ENCODE measurements around the gene PPP1R36.

PPP1R36 gene

GRCh38 chr14:64572386-64573104 is 22.8 kb downstream of the PPP1R36 start:
- Histone ChIP-seq H3K4me3 (ENCODE audit: low read length) (no peak overlapping the region), H3K9me3 (ENCODE audit: insufficient read depth, low read depth, low read length) (no peaks in the 10 kb centered on the region), H3K27me3 (ENCODE audit: insufficient read depth, low read length) (no peaks in the 10 kb centered on the region), H3K9ac (ENCODE audit: low read depth, low read length) (no peak overlapping the region), H3K36me3 (ENCODE audit: insufficient read depth, low read length) (no peaks in the 10 kb centered on the region), H3K4me1 (ENCODE audit: insufficient read depth, low read length) (peaks cover 20% of the 10 kb centered on the region), H3K27ac (ENCODE audit: low read depth, low read length) (peak overlapping the region; percentile 46; the same call in 1 of the 2 replicates)

GRCh38 chr14:64573109-64573508 is 23.3 kb downstream of the PPP1R36 start:
- H3K9ac ChIP-seq (ENCODE audit: low read depth, low read length) = no peak overlapping the region
- 28% methylated on average over 3 of the region's 3 CpGs for WGBS
- H3K27me3 ChIP-seq (ENCODE audit: insufficient read depth, low read length) = no peaks in the 10 kb centered on the region
- peaks cover 20% of the 10 kb centered on the region for H3K4me1 ChIP-seq (ENCODE audit: insufficient read depth, low read length)
- H3K9me3 ChIP-seq (ENCODE audit: insufficient read depth, low read depth, low read length) = no peaks in the 10 kb centered on the region
- peak overlapping the region; percentile 75; the same call in 1 of the 2 replicates for H3K27ac ChIP-seq (ENCODE audit: low read depth, low read length)
- H3K4me3 ChIP-seq (ENCODE audit: low read length) = no peak overlapping the region
- H3K36me3 ChIP-seq (ENCODE audit: insufficient read depth, low read length) = no peaks in the 10 kb centered on the region

DNA sequence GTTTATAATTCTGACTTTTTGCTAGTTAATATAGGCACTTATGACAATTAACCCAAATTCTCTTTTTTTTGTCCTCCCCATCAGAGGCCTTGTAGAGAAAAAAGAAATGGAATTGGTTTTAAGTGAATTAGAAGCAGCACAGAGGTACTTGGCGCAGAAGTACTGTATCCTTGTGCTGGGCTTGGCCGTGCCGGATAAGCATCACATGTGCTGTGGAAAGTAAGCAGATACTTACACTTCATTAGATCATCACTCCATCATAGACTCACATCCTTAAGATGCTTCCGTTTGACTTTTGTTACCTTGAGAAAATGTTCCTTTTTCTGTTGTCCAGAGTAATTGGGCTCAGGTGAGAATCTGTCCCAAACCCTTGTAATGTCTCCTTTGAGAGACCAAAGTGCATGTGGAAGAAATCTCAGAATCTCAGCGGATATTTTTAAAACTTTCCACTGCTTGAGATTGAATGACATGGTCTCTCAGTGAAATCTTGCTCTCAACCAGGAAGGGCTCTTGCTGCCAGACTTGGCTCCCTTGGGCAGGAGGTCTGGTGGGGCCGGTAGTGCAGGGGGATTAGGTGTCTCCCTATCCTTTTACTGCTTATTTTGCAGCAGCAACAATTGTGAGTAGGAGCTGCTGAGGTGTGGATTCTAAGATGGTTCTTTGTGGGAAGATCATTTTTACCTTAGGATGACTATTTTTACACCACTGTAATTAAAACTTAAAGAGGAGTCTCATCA is 24.8 kb downstream of the PPP1R36 start:
- no peak overlapping the region for H3K27ac ChIP-seq (ENCODE audit: low read depth, low read length)
- no peak overlapping the region for H3K4me3 ChIP-seq (ENCODE audit: low read length)
- H3K9ac ChIP-seq (ENCODE audit: low read depth, low read length) = no peak overlapping the region
- H3K4me1 ChIP-seq (ENCODE audit: insufficient read depth, low read length) = peaks cover 16% of the 10 kb centered on the region
- H3K9me3 ChIP-seq (ENCODE audit: insufficient read depth, low read depth, low read length) = no peaks in the 10 kb centered on the region
- H3K27me3 ChIP-seq (ENCODE audit: insufficient read depth, low read length) = no peaks in the 10 kb centered on the region
- H3K36me3 ChIP-seq (ENCODE audit: insufficient read depth, low read length) = no peaks in the 10 kb centered on the region
- WGBS = 95% methylated on average over 6 of the region's 6 CpGs

DNA sequence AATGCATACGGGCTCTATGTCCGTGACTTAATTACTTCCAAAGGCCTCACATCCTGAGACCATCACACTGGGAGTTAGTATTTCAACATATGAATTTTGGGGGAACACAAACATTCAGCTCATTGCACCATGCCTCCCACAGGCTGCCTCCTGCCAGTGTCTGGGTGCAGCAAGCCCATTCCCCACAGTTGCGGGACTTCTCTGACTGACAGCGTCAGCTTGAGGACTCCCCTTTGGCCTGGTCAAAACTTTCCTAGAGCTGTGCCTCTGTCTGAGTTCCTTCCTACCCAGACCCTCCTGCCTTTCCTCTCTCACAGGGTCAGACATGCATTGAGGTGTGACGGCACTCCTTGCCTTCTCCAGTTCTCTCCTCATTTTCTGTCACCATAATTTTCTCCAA is 27.4 kb downstream of the PPP1R36 start:
- H3K9ac ChIP-seq (ENCODE audit: low read depth, low read length) = no peak overlapping the region
- H3K4me3 ChIP-seq (ENCODE audit: low read length) = no peak overlapping the region
- H3K9me3 ChIP-seq (ENCODE audit: insufficient read depth, low read depth, low read length) = no peaks in the 10 kb centered on the region
- H3K27ac ChIP-seq (ENCODE audit: low read depth, low read length) = no peak overlapping the region
- no peaks in the 10 kb centered on the region for H3K36me3 ChIP-seq (ENCODE audit: insufficient read depth, low read length)
- peaks cover 31% of the 10 kb centered on the region for H3K4me1 ChIP-seq (ENCODE audit: insufficient read depth, low read length)
- H3K27me3 ChIP-seq (ENCODE audit: insufficient read depth, low read length) = no peaks in the 10 kb centered on the region
- WGBS = 95% methylated on average over 5 of the region's 5 CpGs

- no peak overlapping the region for H3K9ac ChIP-seq (ENCODE audit: low read depth, low read length)
- H3K27me3 ChIP-seq (ENCODE audit: insufficient read depth, low read length) = no peaks in the 10 kb centered on the region
- H3K4me3 ChIP-seq (ENCODE audit: low read length) = no peak overlapping the region
- no peaks in the 10 kb centered on the region for H3K9me3 ChIP-seq (ENCODE audit: insufficient read depth, low read depth, low read length)
- no peaks in the 10 kb centered on the region for H3K36me3 ChIP-seq (ENCODE audit: insufficient read depth, low read length)
- WGBS = 86% methylated on average over 5 of the region's 7 CpGs
- H3K4me1 ChIP-seq (ENCODE audit: insufficient read depth, low read length) = peaks cover 20% of the 10 kb centered on the region
- H3K27ac ChIP-seq (ENCODE audit: low read depth, low read length) = no peak overlapping the region
These were observed 30.7 kb downstream of the PPP1R36 start for GRCh38 chr14:64580467-64580866.

DNA sequence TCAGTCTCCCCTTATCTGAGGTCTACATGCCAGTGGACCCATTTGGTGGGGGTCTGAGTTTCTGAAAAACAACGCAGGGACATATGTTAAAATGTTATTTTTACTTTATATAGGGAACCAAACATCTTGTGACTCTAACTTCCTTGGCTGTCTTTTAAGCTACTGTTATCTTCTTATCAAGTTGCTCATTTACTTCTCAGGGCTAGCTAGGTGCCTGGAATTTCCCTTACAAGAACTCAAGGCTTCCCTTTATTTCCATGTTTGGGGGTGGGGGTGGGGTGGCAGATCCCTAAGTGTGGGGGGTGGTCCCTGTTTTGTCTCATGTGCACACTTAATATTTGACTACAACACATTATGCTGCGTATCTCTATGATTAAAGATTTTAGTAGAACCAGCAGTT is 31.6 kb downstream of the PPP1R36 start:
- Histone ChIP-seq H3K9ac (ENCODE audit: low read depth, low read length) (no peak overlapping the region), H3K27me3 (ENCODE audit: insufficient read depth, low read length) (no peaks in the 10 kb centered on the region), H3K36me3 (ENCODE audit: insufficient read depth, low read length) (no peaks in the 10 kb centered on the region), H3K27ac (ENCODE audit: low read depth, low read length) (no peak overlapping the region), H3K4me3 (ENCODE audit: low read length) (no peak overlapping the region), H3K4me1 (ENCODE audit: insufficient read depth, low read length) (peaks cover 20% of the 10 kb centered on the region), H3K9me3 (ENCODE audit: insufficient read depth, low read depth, low read length) (no peaks in the 10 kb centered on the region)
- 98% methylated on average over 2 of the region's 2 CpGs for WGBS

DNA sequence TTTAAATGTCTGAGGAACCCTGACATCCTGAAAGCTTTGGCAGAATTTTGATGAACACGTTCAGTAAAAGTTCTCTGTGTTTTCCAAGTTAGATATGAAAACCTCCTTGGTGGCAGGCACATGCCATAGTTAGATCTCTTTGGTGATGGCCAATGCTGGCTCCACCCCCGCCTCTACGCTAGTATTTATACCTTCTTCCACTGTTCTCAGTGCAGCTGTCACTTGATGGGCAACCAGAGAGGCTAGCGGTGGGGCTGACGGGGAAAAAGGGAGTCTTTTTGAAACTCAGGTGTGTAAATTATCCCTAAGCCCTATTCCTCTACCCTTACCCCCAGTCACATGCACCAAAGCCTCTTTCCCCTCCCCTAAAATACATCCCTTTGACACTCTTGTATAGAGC is 32.1 kb downstream of the PPP1R36 start:
- Histone ChIP-seq H3K36me3 (ENCODE audit: insufficient read depth, low read length) (no peaks in the 10 kb centered on the region), H3K9me3 (ENCODE audit: insufficient read depth, low read depth, low read length) (no peaks in the 10 kb centered on the region), H3K27me3 (ENCODE audit: insufficient read depth, low read length) (no peaks in the 10 kb centered on the region), H3K4me3 (ENCODE audit: low read length) (no peak overlapping the region), H3K4me1 (ENCODE audit: insufficient read depth, low read length) (peaks cover 20% of the 10 kb centered on the region), H3K9ac (ENCODE audit: low read depth, low read length) (no peak overlapping the region), H3K27ac (ENCODE audit: low read depth, low read length) (no peak overlapping the region)
- WGBS = 82% methylated on average over 5 of the region's 5 CpGs

DNA sequence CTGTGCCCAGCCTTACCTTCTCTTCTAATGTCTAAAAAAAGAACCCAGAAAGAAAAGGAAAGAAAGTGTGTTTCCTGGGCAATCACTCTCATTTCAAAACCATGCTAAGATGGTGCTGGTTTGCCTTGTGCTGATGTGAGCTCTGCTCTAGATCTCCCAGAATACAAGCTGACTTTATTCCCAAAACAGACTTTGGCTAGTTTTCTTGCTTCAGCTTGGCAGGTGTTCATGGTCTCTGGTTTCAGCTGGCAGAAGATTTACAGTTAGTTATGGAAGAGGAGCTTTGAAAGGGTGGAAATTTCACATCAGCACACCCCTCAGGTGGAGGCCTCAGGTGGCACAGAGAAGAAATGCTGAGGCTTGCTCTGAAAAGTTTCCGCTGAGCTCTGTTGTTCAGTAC is 34.4 kb downstream of the PPP1R36 start:
- H3K9me3 ChIP-seq (ENCODE audit: insufficient read depth, low read depth, low read length) = no peaks in the 10 kb centered on the region
- no peak overlapping the region for H3K9ac ChIP-seq (ENCODE audit: low read depth, low read length)
- no peaks in the 10 kb centered on the region for H3K36me3 ChIP-seq (ENCODE audit: insufficient read depth, low read length)
- H3K27ac ChIP-seq (ENCODE audit: low read depth, low read length) = no peak overlapping the region
- H3K4me3 ChIP-seq (ENCODE audit: low read length) = no peak overlapping the region
- H3K4me1 ChIP-seq (ENCODE audit: insufficient read depth, low read length) = peaks cover 20% of the 10 kb centered on the region
- WGBS = 100% methylated on average over 1 of the region's 1 CpG
- no peaks in the 10 kb centered on the region for H3K27me3 ChIP-seq (ENCODE audit: insufficient read depth, low read length)

DNA sequence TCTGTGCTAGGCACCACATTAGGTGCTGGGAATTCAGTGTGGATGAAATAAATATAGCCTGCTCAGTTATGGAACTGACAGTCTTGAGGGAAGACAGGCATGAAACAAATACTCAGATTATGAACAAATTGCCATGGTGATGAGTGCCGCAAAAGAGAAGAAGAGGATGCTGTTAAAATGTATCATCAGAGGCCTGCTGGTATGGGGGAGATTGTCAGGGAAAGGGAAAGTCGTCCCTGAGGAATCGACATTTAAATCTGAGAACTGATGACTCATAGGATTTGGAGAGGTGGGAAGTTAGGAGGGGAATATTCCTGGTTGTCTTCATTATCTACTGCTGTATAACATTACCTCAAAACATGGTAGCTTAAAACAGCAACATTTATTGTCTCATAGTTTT is 42.0 kb downstream of the PPP1R36 start:
- H3K27me3 ChIP-seq (ENCODE audit: insufficient read depth, low read length) = no peaks in the 10 kb centered on the region
- WGBS = 71% methylated on average over 3 of the region's 3 CpGs
- no peaks in the 10 kb centered on the region for H3K36me3 ChIP-seq (ENCODE audit: insufficient read depth, low read length)
- no peak overlapping the region for H3K4me3 ChIP-seq (ENCODE audit: low read length)
- H3K4me1 ChIP-seq (ENCODE audit: insufficient read depth, low read length) = no peaks in the 10 kb centered on the region
- H3K9ac ChIP-seq (ENCODE audit: low read depth, low read length) = no peak overlapping the region
- H3K9me3 ChIP-seq (ENCODE audit: insufficient read depth, low read depth, low read length) = no peaks in the 10 kb centered on the region
- no peak overlapping the region for H3K27ac ChIP-seq (ENCODE audit: low read depth, low read length)

DNA sequence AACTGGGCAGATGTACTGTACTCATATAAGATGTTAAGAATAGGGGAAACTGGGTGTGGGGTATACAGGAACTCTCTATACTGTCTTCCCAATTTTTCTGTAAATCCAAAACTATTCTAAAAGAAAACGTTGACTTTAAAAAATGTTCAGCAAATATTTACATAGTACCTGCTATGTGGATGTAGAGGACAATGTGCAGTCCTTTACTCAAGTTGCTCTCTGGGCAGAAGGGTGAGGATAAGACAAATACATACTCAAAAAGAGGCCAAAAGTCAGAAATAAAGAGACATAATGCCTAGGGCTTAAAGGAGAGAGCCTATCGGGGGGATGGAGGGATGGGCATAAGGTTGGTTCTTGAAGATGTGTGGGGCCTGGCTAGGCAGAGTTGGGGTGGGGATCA is 44.7 kb downstream of the PPP1R36 start:
- WGBS = 97% methylated on average over 1 of the region's 2 CpGs
- no peaks in the 10 kb centered on the region for H3K9me3 ChIP-seq (ENCODE audit: insufficient read depth, low read depth, low read length)
- no peaks in the 10 kb centered on the region for H3K4me1 ChIP-seq (ENCODE audit: insufficient read depth, low read length)

GRCh38 chr14:64598404-64598803 is 48.6 kb downstream of the PPP1R36 start:
- WGBS = 92% methylated on average over 4 of the region's 4 CpGs
- Histone ChIP-seq H3K27me3 (ENCODE audit: insufficient read depth, low read length) (no peaks in the 10 kb centered on the region), H3K9me3 (ENCODE audit: insufficient read depth, low read depth, low read length) (no peaks in the 10 kb centered on the region), H3K36me3 (ENCODE audit: insufficient read depth, low read length) (no peaks in the 10 kb centered on the region), H3K4me1 (ENCODE audit: insufficient read depth, low read length) (no peaks in the 10 kb centered on the region), H3K4me3 (ENCODE audit: low read length) (no peak overlapping the region), H3K27ac (ENCODE audit: low read depth, low read length) (no peak overlapping the region), H3K9ac (ENCODE audit: low read depth, low read length) (no peak overlapping the region)

More for the DNA sequence above, 44.7 kb downstream of the PPP1R36 start:
- no peaks in the 10 kb centered on the region for H3K36me3 ChIP-seq (ENCODE audit: insufficient read depth, low read length)
- H3K4me3 ChIP-seq (ENCODE audit: low read length) = no peak overlapping the region
- H3K27me3 ChIP-seq (ENCODE audit: insufficient read depth, low read length) = no peaks in the 10 kb centered on the region
- H3K27ac ChIP-seq (ENCODE audit: low read depth, low read length) = no peak overlapping the region
- no peak overlapping the region for H3K9ac ChIP-seq (ENCODE audit: low read depth, low read length)

Data from HUES64 (cell line).